DMS153 treated with DMSO at 0.1 percent for 48 hours (cell line): ENCODE data around the gene CHRDL1.

Source experiments
- DNase-seq: peaks from one replicate; lab custom pipeline; 2025; ENCODE audit not compliant: unreplicated experiment; lab: John Stamatoyannopoulos, UW

Gene CHRDL1

GRCh38 chrX:110743679-110744340 is 51.8 kb downstream of the CHRDL1 start:
- no peak for DNase-seq

GRCh38 chrX:110741213-110741796 is 54.3 kb downstream of the CHRDL1 start:
- DNase-seq = no peak

GRCh38 chrX:110734894-110735541 is 60.6 kb downstream of the CHRDL1 start:
- no peak for DNase-seq

GRCh38 chrX:110734271-110734670 is 61.3 kb downstream of the CHRDL1 start:
- DNase-seq = no peak

GRCh38 chrX:110733166-110733565 is 62.5 kb downstream of the CHRDL1 start:
- DNase-seq = no peak

- DNase-seq = no peak
Observed at GRCh38 chrX:110732266-110732665, 63.4 kb downstream of the CHRDL1 start.

GRCh38 chrX:110723844-110724243 is 71.8 kb downstream of the CHRDL1 start:
- DNase-seq = no peak

- DNase-seq = no peak
Observed at GRCh38 chrX:110722135-110722534, 73.5 kb downstream of the CHRDL1 start.

GRCh38 chrX:110713666-110714065 is 82.0 kb downstream of the CHRDL1 start:
- DNase-seq = no peak

GRCh38 chrX:110706446-110706845 is 89.2 kb downstream of the CHRDL1 start:
- no peak for DNase-seq

- DNase-seq = no peak
Observed at GRCh38 chrX:110703641-110704040, 92.0 kb downstream of the CHRDL1 start.

GRCh38 chrX:110699109-110699508 is 96.5 kb downstream of the CHRDL1 start:
- no peak for DNase-seq

- DNase-seq = no peak
Observed at GRCh38 chrX:110698696-110699095, 96.9 kb downstream of the CHRDL1 start.

GRCh38 chrX:110692866-110693265 is 102.8 kb downstream of the CHRDL1 start:
- no peak for DNase-seq

- DNase-seq = no peak
Observed at GRCh38 chrX:110691446-110691845, 104.2 kb downstream of the CHRDL1 start.

- DNase-seq = no peak
Observed at GRCh38 chrX:110684653-110685052, 111.0 kb downstream of the CHRDL1 start.

- no peak for DNase-seq
Observed at GRCh38 chrX:110683925-110684324, 111.7 kb downstream of the CHRDL1 start.

- DNase-seq = no peak
Observed at GRCh38 chrX:110678591-110678990, 117.0 kb downstream of the CHRDL1 start.

GRCh38 chrX:110675886-110676285 is 119.7 kb downstream of the CHRDL1 start:
- DNase-seq = no peak

GRCh38 chrX:110671068-110671803 is 124.4 kb downstream of the CHRDL1 start:
- no peak for DNase-seq

GRCh38 chrX:110669572-110669971 is 126.0 kb downstream of the CHRDL1 start:
- DNase-seq = no peak

GRCh38 chrX:110667706-110668105 is 127.9 kb downstream of the CHRDL1 start:
- no peak for DNase-seq
